ENCODE results near the gene SESN3. TPM values are rescaled to one million over a fixed set of nuclear protein-coding genes. Genes with fewer than 3 reads are reported as not detected.

The SESN3 gene
- total RNA-seq, 1 experiment from 2014 or later, result 34.9 TPM

- TF ChIP-seq AFF4 (CRISPR knock-in tag; IDR thresholded peaks at IDR 0.05; ENCODE audit: borderline replicate concordance) (no peak), ZSCAN18 (CRISPR knock-in tag; IDR thresholded peaks at IDR 0.05) (no peak), ZNF416 (CRISPR knock-in tag; IDR thresholded peaks at IDR 0.05) (no peak), E2F1 (CRISPR knock-in tag; IDR thresholded peaks at IDR 0.05) (no peak), ERG (CRISPR knock-in tag; IDR thresholded peaks at IDR 0.05) (no peak), NR2C2 (CRISPR knock-in tag; IDR thresholded peaks at IDR 0.05) (no peak), RELA (CRISPR knock-in tag; IDR thresholded peaks at IDR 0.05; ENCODE audit: borderline replicate concordance) (no peak), HMGA2 (CRISPR knock-in tag; IDR thresholded peaks at IDR 0.05) (no peak), NFATC4 (CRISPR knock-in tag; IDR thresholded peaks at IDR 0.05) (no peak), TP53 (CRISPR knock-in tag; IDR thresholded peaks at IDR 0.05) (no peak), FOXJ3 (CRISPR knock-in tag; IDR thresholded peaks at IDR 0.05; ENCODE audit: borderline replicate concordance) (no peak), OVOL2 (CRISPR knock-in tag; IDR thresholded peaks at IDR 0.05; ENCODE audit: borderline replicate concordance) (no peak)
Observed at GRCh38 chr11:95264881-95265280, 33.9 kb upstream of the SESN3 start (continued).

- Mint-ChIP-seq H3K36me3 (peaks cover 3% of the 10 kb centered on the region), H3K4me1 (peaks cover 24% of the 10 kb centered on the region), H3K4me3 (no peak overlapping the region), H3K9me3 (peaks cover 9% of the 10 kb centered on the region), H3K27me3 (ENCODE audit: low read depth) (peaks cover under 1% of the 10 kb centered on the region; the same call in 1 of the 2 replicates), H3K27ac (no peak overlapping the region)
- ATAC-seq (no peak), DNase-seq (ENCODE audit: low spot score) (no peak)
- ChIA-PET POLR2A (no interaction called here), CTCF (no interaction called here)
- TF ChIP-seq STAT6 (CRISPR knock-in tag; conservative IDR thresholded peaks at IDR 0.05; ENCODE audit: low read depth), result no peak
- no peak for TF ChIP-seq CTCF (IDR thresholded peaks at IDR 0.05)
- no peak for TF ChIP-seq ZNF425 (CRISPR knock-in tag; conservative IDR thresholded peaks at IDR 0.05)
- TF ChIP-seq NFATC4 (CRISPR knock-in tag; IDR thresholded peaks at IDR 0.05), result no peak
- no peak for TF ChIP-seq NFE2L1 (CRISPR knock-in tag; IDR thresholded peaks at IDR 0.05)
- no peak for TF ChIP-seq USF2 (CRISPR knock-in tag; IDR thresholded peaks at IDR 0.05)
- TF ChIP-seq NR1H2 (CRISPR knock-in tag; IDR thresholded peaks at IDR 0.05), result no peak
- no peak for TF ChIP-seq ZNF263 (CRISPR knock-in tag; IDR thresholded peaks at IDR 0.05; ENCODE audit: low read depth)
- TF ChIP-seq SMAD3 (CRISPR knock-in tag; IDR thresholded peaks at IDR 0.05; ENCODE audit: borderline replicate concordance), result no peak
Observed at GRCh38 chr11:95262994-95263765, 32.2 kb upstream of the SESN3 start.

Measured in WTC11 (cell line).